Panc1 (cell line): ENCODE measurements around the gene CCDC57. TPM values are rescaled to one million over a fixed set of nuclear protein-coding genes. Genes with fewer than 3 reads are reported as not detected.

ENCODE experiments used
- ATAC-seq: fragments of 200-7000 bp; cut with Tn5 transposase; 2 replicates; pipeline ENCODE4 v1.9.1; 2020; ENCODE audit warnings: mild to moderate bottlenecking, moderate library complexity
- BruUV-seq: library from RNA; stranded (reverse); fragments of 400-500 nt; replicated peaks from 2 replicates; lab custom pipeline; 2021; lab: Mats Ljungman, UMichigan
- CTCF ChIA-PET: fragments of 300-600 bp; sonication (Branson Sonifier 250); formaldehyde crosslinking; loops from one replicate; lab custom pipeline; 2022; ENCODE audit warnings: antibody characterized with exemption; lab: Charles Lee
- POLR2A ChIA-PET: fragments of 300-600 bp; sonication (Branson Sonifier 250); formaldehyde crosslinking; loops from one replicate; lab custom pipeline; 2022; ENCODE audit warnings: antibody characterized with exemption; lab: Charles Lee
- DNase-seq: peaks from one replicate; pipeline ENCODE4 v3.0.0-alpha.2; 2010; ENCODE audit warnings: low read depth, low spot score
- H3K27ac ChIP-seq: 2 replicates; pipeline ENCODE4 v1.5.1; 2011; ENCODE audit warnings: mild to moderate bottlenecking, low read length, inconsistent platforms
- H3K27me3 ChIP-seq: fragments of 200-500 bp; sonication (Bioruptor generic); 2 replicates; pipeline ENCODE4 v1.6.0; 2014; ENCODE audit warnings: low read length, inconsistent platforms; ENCODE audit not compliant: control insufficient read depth, insufficient read depth
- H3K36me3 ChIP-seq: fragments of 200-500 bp; sonication (Bioruptor generic); 2 replicates; pipeline ENCODE4 v1.5.1; 2014; ENCODE audit warnings: inconsistent platforms, mild to moderate bottlenecking, low read length, moderate library complexity; ENCODE audit not compliant: control insufficient read depth, insufficient read depth
- H3K4me1 ChIP-seq: 2 replicates; pipeline ENCODE4 v1.5.1; 2011; ENCODE audit warnings: inconsistent platforms, mild to moderate bottlenecking, low read length, moderate library complexity; ENCODE audit not compliant: control insufficient read depth, insufficient read depth
- H3K4me3 ChIP-seq, 2 experiments: 2 replicates each; pipeline ENCODE4 v1.5.1; 2011 to 2012; ENCODE audit warnings: low read depth in 2 of 2, low read length in 2 of 2, mild to moderate bottlenecking in 2 of 2, inconsistent platforms in 1 of 2, moderate library complexity in 1 of 2
- H3K9me3 ChIP-seq: fragments of 200-500 bp; sonication (Bioruptor generic); 2 replicates; pipeline ENCODE4 v1.5.1; 2014; ENCODE audit warnings: low read depth, mild to moderate bottlenecking, inconsistent platforms, low read length, moderate library complexity; ENCODE audit not compliant: control insufficient read depth, insufficient read depth
- CTCF ChIP-seq: fragments of 450-650 bp; IDR thresholded peaks from 2 replicates; pipeline ENCODE4 v1.5.1; 2017; ENCODE audit warnings: mild to moderate bottlenecking
- POLR2AphosphoS5 ChIP-seq: IDR thresholded peaks from 2 replicates; pipeline ENCODE4 v1.6.1; 2012; ENCODE audit warnings: mild to moderate bottlenecking, low read depth, low read length, moderate library complexity
- REST ChIP-seq, 2 experiments: IDR thresholded peaks; 2 replicates each; pipeline ENCODE4 v1.6.1; 2011 to 2012; ENCODE audit warnings: low read depth in 2 of 2, control low read depth in 1 of 2, low read length in 1 of 2, mild to moderate bottlenecking in 1 of 2, moderate library complexity in 1 of 2; ENCODE audit not compliant: insufficient read depth in 1 of 2
- SIN3A ChIP-seq: IDR thresholded peaks from 2 replicates; pipeline ENCODE4 v1.6.1; 2012; ENCODE audit warnings: low read depth, mild to moderate bottlenecking, low read length, moderate library complexity, borderline replicate concordance; ENCODE audit not compliant: insufficient read depth
- TCF7L2 ChIP-seq: IDR thresholded peaks from 2 replicates; pipeline ENCODE4 v1.6.1; 2011; ENCODE audit warnings: mild to moderate bottlenecking, low read depth, low read length, inconsistent platforms
- in situ Hi-C: cut with HindIII; loops from 2 replicates; pipeline ENCODE4 v1.10.0; 2016; ENCODE audit warnings: low sequenced_read_pairs, low pct_unique_long_range_greater_than_20kb
- intact Hi-C: fragments of 100-400 bp; cut with micrococcal nuclease; formaldehyde crosslinking; loops from one replicate; pipeline ENCODE4 v1.10.0; 2022; ENCODE audit not compliant: unreplicated experiment
- total RNA-seq: library from RNA; stranded (reverse); gene quantifications from one replicate; pipeline ENCODE4 v1.2.1, GENCODE V29; 2021; ENCODE audit not compliant: unreplicated experiment

CCDC57 gene
- total RNA-seq, 1 experiment from 2014 or later = 63.6 TPM

DNA sequence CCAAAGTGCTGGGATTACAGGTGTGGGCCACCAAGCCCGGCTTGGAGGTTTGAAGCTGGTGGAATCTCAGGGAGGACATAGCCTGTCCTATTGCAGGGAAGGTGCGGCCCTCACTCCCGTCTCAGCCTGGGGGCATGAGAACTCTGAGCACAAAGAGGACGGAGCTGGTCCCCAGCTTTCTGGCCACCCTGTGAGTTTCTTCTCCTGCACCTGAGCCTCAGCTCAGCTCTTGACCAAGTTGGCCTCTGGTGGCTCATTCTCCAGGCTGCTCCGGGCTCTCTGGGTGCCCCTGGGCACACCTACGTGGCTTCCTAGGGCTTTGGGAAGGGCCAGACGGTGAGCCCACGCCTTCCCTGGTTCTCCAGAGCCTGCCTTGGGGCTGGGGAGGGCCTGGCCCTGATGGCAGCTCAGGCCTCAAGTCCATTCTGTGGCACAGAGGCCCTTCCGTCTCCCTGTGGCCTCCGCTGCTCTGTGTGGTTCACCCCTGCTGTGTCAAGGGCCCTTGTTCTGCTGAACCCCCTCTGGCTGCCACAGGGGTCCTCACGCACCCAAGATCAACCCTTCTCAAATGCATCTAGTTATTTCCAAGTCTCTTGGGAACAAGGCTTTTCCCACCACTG, 107.7 kb downstream of the CCDC57 start:
- intact Hi-C loops = loop anchor here (10.0 kb wide), 1 partner anchor 130 kb away; no protein-coding TSS in a partner anchor
- no peak for DNase-seq
- Histone ChIP-seq H3K4me1 (peaks cover 81% of the 10 kb centered on the region), H3K4me3 (no peak overlapping the region), H3K27me3 (no peaks in the 10 kb centered on the region), H3K9me3 (no peaks in the 10 kb centered on the region), H3K27ac (peak overlapping the region; percentile 97), H3K36me3 (no peaks in the 10 kb centered on the region)
- ATAC-seq = no peak
- in situ Hi-C loops = no loop called here
- ChIA-PET CTCF (interaction anchor here (0.6 kb wide), 1 partner anchor 181 kb away, joined by 3 read pairs; no protein-coding TSS in a partner anchor), POLR2A (interaction anchor here (0.5 kb wide), 1 partner anchor 82 kb away, joined by 6 read pairs; no protein-coding TSS in a partner anchor)
- TF ChIP-seq POLR2AphosphoS5 (no peak), SIN3A (no peak), TCF7L2 (no peak), CTCF (no peak), REST (IDR thresholded peaks at IDR 0.05; ENCODE audit: insufficient read depth in 1 of 2, low read depth in 2 of 2, low read length in 1 of 2) (no peak)
- BruUV-seq = no TSS peak

DNA sequence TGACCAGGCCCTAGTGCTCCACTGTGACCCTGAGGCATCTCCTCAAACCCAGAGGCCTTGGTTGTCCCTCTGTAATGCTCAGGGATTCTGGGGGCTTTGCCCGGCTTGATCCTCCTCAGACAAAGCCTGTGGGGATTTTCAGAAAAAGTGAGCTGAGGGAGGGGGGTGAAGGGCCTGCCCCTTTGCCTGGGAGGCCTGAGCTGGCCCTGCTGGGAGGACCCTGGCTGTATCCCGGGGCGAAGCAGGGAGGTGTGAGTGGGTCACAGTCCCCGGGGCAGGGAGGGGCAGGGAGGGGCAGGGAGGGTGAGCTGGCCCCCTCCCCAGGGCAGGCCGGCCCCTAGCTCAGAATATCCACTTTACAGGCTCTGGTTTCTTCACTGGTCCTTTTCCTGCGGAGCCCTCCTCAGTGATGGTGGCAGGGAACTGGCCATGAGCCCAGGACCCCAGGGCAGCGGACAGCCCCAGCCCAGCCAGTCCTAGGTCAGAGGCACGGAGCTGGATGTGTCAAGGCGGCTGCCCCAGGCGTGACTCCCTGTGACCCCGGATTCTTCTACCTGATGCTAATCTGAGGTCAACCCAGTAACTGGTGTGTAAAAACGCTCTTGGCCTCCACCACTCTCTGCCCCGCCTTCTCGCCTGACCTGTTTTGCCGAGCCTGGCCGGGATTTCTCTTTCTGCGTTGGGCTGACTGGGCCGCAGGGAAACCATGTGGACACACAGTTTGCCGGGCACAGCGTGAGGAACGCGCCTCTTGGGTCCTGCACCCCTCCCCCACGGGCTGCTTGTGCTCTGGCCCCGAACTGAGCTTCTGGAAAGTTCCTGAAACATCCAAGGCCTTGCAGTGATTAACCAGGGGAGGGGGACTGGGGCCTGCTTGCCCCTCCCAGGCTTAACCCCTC, 108.8 kb downstream of the CCDC57 start:
- TF ChIP-seq REST (IDR thresholded peaks at IDR 0.05; ENCODE audit: insufficient read depth in 1 of 2, low read depth in 2 of 2, low read length in 1 of 2) (no peak), TCF7L2 (peak; percentile 46; the same call in 1 of the 2 replicates)
- Histone ChIP-seq H3K36me3 (no peaks in the 10 kb centered on the region), H3K4me3 (no peak overlapping the region), H3K9me3 (no peaks in the 10 kb centered on the region), H3K27me3 (no peaks in the 10 kb centered on the region), H3K27ac (peak overlapping the region; percentile 97), H3K4me1 (peaks cover 89% of the 10 kb centered on the region)
- in situ Hi-C loops = no loop called here
- ChIA-PET CTCF (interaction anchor here (0.6 to 0.7 kb wide), 3 partner anchors 12 to 73 kb away, joined by 3 to 4 read pairs (median 3); no protein-coding TSS in a partner anchor), POLR2A (interaction anchor here (0.5 kb wide), 1 partner anchor 84 kb away, joined by 6 read pairs; no protein-coding TSS in a partner anchor)
- ATAC-seq = peak; percentile 8
- no TSS peak for BruUV-seq
- no peak for DNase-seq
- intact Hi-C loops = loop anchor here (10.0 kb wide), 1 partner anchor 131 kb away; no protein-coding TSS in a partner anchor
